Measurements from ENCODE around the gene OR4S2.

The OR4S2 gene, protein sequence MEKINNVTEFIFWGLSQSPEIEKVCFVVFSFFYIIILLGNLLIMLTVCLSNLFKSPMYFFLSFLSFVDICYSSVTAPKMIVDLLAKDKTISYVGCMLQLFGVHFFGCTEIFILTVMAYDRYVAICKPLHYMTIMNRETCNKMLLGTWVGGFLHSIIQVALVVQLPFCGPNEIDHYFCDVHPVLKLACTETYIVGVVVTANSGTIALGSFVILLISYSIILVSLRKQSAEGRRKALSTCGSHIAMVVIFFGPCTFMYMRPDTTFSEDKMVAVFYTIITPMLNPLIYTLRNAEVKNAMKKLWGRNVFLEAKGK

GRCh38 chr11:55648027-55648426 is at the start of gene OR4S2:
OR4S2 (plus strand) TSS chr11:55648327; CDS start chr11:55650904, 2,577 bp downstream.
- no peak within 1 kb of the TSS; the same call in 1 of the 2 replicates for H3K4me3 ChIP-seq (ENCODE audit: low read depth, low read length)
- no peak within 1 kb of the TSS for H3K9ac ChIP-seq (ENCODE audit: low read length)
- H3K36me3 ChIP-seq (ENCODE audit: control insufficient read depth, insufficient read depth, low read length), result no peaks in the 10 kb centered on the region
- H3K27me3 ChIP-seq (ENCODE audit: control insufficient read depth, insufficient read depth, low read length), result no peaks in the 10 kb centered on the region
- no peak within 1 kb of the TSS for H3K27ac ChIP-seq (ENCODE audit: low read depth, low read length)
- H3K9me3 ChIP-seq (ENCODE audit: control insufficient read depth, insufficient read depth, low read depth, low read length), result peaks cover 37% of the 10 kb centered on the region; the same call in 1 of the 2 replicates
- H3K4me1 ChIP-seq (ENCODE audit: control insufficient read depth, insufficient read depth, low read length), result no peaks in the 10 kb centered on the region

DNA sequence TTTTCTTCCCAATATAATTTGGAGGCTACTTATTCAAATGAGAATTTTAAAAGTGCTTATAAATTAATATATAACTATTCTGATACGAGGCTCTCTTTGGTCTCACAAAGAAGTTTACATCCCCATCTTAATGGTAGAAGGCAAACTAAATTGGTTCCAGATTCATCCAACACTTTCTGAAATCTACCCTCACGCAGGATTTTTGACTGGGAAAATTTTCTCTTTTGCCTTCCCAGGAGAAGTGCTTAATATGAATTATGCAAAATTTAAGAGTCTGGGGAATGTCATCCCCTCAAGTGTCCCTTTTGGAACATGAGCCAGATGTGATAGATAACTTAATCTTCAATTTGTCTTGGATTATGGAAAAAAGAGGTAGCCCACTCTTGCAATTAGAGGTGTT is 40.6 kb upstream of the OR4S2 start, which contains the start of gene OR4C11:
Gene OR4C11 (minus strand): TSS at position 101 of the 400 bp plus-strand sequence. CDS start 3,272 bp downstream, outside the sequence.
- H3K9me3 ChIP-seq (ENCODE audit: control insufficient read depth, insufficient read depth, low read depth, low read length), result peaks cover 39% of the 10 kb centered on the region; the same call in 1 of the 2 replicates
- H3K27me3 ChIP-seq (ENCODE audit: control insufficient read depth, insufficient read depth, low read length), result no peaks in the 10 kb centered on the region
- H3K27ac ChIP-seq (ENCODE audit: low read depth, low read length), result no peak within 1 kb of the TSS
- no peak within 1 kb of the TSS for H3K9ac ChIP-seq (ENCODE audit: low read length)
- H3K36me3 ChIP-seq (ENCODE audit: control insufficient read depth, insufficient read depth, low read length), result no peaks in the 10 kb centered on the region
- H3K4me3 ChIP-seq (ENCODE audit: low read depth, low read length), result no peak within 1 kb of the TSS
- no peaks in the 10 kb centered on the region for H3K4me1 ChIP-seq (ENCODE audit: control insufficient read depth, insufficient read depth, low read length)

DNA sequence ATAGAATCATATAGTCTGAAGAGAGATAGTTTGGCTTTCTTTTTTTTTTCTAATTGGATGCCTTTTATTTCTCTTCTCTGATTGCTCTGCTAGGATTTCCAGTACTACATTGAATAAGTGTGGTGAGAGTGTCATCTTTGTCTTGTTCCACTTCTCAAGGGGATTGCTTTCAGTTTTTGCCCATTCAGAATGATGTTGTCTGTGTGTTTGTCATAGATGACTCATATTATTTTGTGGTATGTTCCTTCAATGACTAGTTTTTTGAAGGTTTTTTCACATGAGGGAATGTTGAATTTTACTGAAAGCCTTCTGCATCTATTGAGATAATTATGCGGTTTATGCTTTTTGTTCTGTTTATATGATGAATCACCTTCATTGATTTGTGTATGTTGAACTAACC is 23.6 kb upstream of the OR4S2 start:
- H3K9me3 ChIP-seq (ENCODE audit: control insufficient read depth, insufficient read depth, low read depth, low read length), result peaks cover 20% of the 10 kb centered on the region; the same call in 1 of the 2 replicates
- no peaks in the 10 kb centered on the region for H3K4me1 ChIP-seq (ENCODE audit: control insufficient read depth, insufficient read depth, low read length)
- H3K27ac ChIP-seq (ENCODE audit: low read depth, low read length), result no peak overlapping the region
- H3K9ac ChIP-seq (ENCODE audit: low read length), result no peak overlapping the region
- H3K27me3 ChIP-seq (ENCODE audit: control insufficient read depth, insufficient read depth, low read length), result no peaks in the 10 kb centered on the region
- no peaks in the 10 kb centered on the region for H3K36me3 ChIP-seq (ENCODE audit: control insufficient read depth, insufficient read depth, low read length)
- no peak overlapping the region for H3K4me3 ChIP-seq (ENCODE audit: low read depth, low read length)

DNA sequence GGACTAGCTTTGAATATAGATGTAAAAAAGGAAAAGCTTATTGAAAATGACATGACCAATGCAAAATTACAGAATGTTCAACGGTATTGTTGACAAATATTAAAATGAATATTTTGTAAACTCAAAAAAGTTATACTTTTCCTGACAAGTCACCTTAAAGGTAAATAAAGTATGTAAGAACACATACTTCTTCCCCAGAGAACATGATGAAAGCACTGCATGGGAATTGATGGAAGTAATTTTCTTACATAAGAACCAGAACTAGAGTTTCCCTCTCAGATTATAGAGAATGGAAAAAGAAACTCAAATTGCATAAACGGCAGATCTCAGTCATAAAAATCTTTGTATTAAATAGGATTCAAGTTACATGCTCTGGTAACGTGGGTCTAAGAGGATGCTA is 13.3 kb upstream of the OR4S2 start, which contains the start of gene OR4P4:
Gene OR4P4 (plus strand): TSS at position 301 of the 400 bp plus-strand sequence.
- no peaks in the 10 kb centered on the region for H3K27me3 ChIP-seq (ENCODE audit: control insufficient read depth, insufficient read depth, low read length)
- H3K36me3 ChIP-seq (ENCODE audit: control insufficient read depth, insufficient read depth, low read length), result no peaks in the 10 kb centered on the region
- peaks cover 27% of the 10 kb centered on the region; the same call in 1 of the 2 replicates for H3K9me3 ChIP-seq (ENCODE audit: control insufficient read depth, insufficient read depth, low read depth, low read length)
- no peak within 1 kb of the TSS for H3K27ac ChIP-seq (ENCODE audit: low read depth, low read length)
- no peak within 1 kb of the TSS for H3K4me3 ChIP-seq (ENCODE audit: low read depth, low read length)
- H3K9ac ChIP-seq (ENCODE audit: low read length), result no peak within 1 kb of the TSS
- no peaks in the 10 kb centered on the region for H3K4me1 ChIP-seq (ENCODE audit: control insufficient read depth, insufficient read depth, low read length)

DNA sequence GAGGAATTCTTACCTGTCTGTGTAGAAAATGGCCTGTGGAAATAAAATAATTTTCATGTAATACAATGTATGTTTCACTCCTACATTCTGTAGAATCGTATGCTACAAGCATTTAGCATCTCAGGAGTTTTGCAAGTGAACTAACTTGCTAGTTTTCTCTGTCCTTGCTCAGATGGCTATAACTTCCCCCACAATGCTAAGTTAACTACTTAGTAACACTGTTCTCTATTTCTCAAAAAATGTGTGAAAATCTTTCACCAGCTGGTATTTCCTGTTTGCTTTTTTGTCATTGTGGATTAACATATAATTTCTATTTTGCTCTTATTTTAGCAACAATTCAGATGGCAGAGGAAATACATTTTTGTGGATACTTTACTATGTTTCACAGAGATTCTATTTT is 4.4 kb downstream of the OR4S2 start:
- Histone ChIP-seq H3K36me3 (ENCODE audit: control insufficient read depth, insufficient read depth, low read length) (no peaks in the 10 kb centered on the region), H3K9ac (ENCODE audit: low read length) (no peak overlapping the region), H3K27ac (ENCODE audit: low read depth, low read length) (no peak overlapping the region), H3K4me1 (ENCODE audit: control insufficient read depth, insufficient read depth, low read length) (no peaks in the 10 kb centered on the region), H3K4me3 (ENCODE audit: low read depth, low read length) (no peak overlapping the region), H3K9me3 (ENCODE audit: control insufficient read depth, insufficient read depth, low read depth, low read length) (peaks cover 54% of the 10 kb centered on the region; the same call in 1 of the 2 replicates), H3K27me3 (ENCODE audit: control insufficient read depth, insufficient read depth, low read length) (no peaks in the 10 kb centered on the region; the same call in 1 of the 2 replicates)

GRCh38 chr11:55655096-55655495 is 7.0 kb downstream of the OR4S2 start:
- Histone ChIP-seq H3K9me3 (ENCODE audit: control insufficient read depth, insufficient read depth, low read depth, low read length) (peaks cover 54% of the 10 kb centered on the region; the same call in 1 of the 2 replicates), H3K27ac (ENCODE audit: low read depth, low read length) (no peak overlapping the region), H3K36me3 (ENCODE audit: control insufficient read depth, insufficient read depth, low read length) (no peaks in the 10 kb centered on the region), H3K4me3 (ENCODE audit: low read depth, low read length) (no peak overlapping the region), H3K9ac (ENCODE audit: low read length) (no peak overlapping the region), H3K4me1 (ENCODE audit: control insufficient read depth, insufficient read depth, low read length) (no peaks in the 10 kb centered on the region), H3K27me3 (ENCODE audit: control insufficient read depth, insufficient read depth, low read length) (no peaks in the 10 kb centered on the region; the same call in 1 of the 2 replicates)

DNA sequence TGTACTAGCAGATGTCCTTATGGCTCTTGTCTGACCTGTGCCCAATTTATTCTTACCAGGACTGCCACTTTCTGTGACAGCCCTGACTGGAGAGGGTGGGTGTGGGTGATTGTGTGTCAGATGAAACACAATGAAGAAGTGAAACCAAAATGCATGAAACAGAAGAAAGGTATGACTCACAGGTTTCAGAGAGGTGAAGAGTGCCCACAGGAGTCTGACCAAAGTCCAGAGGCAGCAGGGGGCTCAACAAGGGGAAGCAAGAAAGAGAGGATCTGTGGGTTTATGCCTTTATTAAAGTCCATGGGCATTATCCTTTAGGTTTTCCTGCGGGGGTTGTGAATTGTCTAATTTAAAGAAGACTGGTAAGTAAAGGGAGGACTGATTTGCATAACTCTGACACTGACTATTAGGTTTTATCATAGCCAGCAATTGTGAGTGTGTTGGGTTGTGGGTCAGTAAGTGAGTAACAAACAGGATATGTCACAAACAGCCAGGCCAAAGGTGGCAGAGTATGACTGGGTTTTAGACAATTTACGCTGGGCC is 10.0 kb downstream of the OR4S2 start:
- Histone ChIP-seq H3K36me3 (ENCODE audit: control insufficient read depth, insufficient read depth, low read length) (no peaks in the 10 kb centered on the region), H3K9ac (ENCODE audit: low read length) (no peak overlapping the region), H3K4me1 (ENCODE audit: control insufficient read depth, insufficient read depth, low read length) (no peaks in the 10 kb centered on the region), H3K4me3 (ENCODE audit: low read depth, low read length) (no peak overlapping the region), H3K9me3 (ENCODE audit: control insufficient read depth, insufficient read depth, low read depth, low read length) (peaks cover 54% of the 10 kb centered on the region; the same call in 1 of the 2 replicates), H3K27ac (ENCODE audit: low read depth, low read length) (no peak overlapping the region), H3K27me3 (ENCODE audit: control insufficient read depth, insufficient read depth, low read length) (no peaks in the 10 kb centered on the region; the same call in 1 of the 2 replicates)

- Histone ChIP-seq H3K9ac (ENCODE audit: low read length) (no peak overlapping the region), H3K4me3 (ENCODE audit: low read depth, low read length) (no peak overlapping the region), H3K36me3 (ENCODE audit: control insufficient read depth, insufficient read depth, low read length) (no peaks in the 10 kb centered on the region), H3K4me1 (ENCODE audit: control insufficient read depth, insufficient read depth, low read length) (no peaks in the 10 kb centered on the region), H3K9me3 (ENCODE audit: control insufficient read depth, insufficient read depth, low read depth, low read length) (peaks cover 54% of the 10 kb centered on the region; the same call in 1 of the 2 replicates), H3K27me3 (ENCODE audit: control insufficient read depth, insufficient read depth, low read length) (no peaks in the 10 kb centered on the region; the same call in 1 of the 2 replicates), H3K27ac (ENCODE audit: low read depth, low read length) (no peak overlapping the region)
These were observed 10.5 kb downstream of the OR4S2 start for GRCh38 chr11:55658608-55659007.

DNA sequence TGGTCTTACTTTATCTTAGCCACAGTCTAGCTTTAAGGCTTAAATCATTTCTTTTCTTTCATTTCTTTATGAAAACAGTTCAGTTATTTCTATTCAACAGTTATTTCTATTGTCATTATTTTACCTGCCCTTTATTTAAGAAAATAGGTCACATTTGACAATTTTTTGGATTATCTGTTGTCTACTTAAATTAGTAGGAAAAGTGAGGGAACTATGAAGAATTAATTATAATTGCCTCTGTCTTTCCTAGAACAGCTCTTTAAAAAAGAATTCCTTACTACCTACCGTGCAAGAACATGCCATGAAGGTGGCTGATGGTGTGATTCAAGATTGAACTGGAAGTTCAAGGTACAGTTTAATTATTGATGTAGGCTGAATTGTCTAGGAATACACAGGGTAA is 13.8 kb downstream of the OR4S2 start, which contains the start of gene OR4C6:
Gene OR4C6 (plus strand): TSS at position 301 of the 400 bp plus-strand sequence. CDS start 2,966 bp downstream, outside the sequence.
- Histone ChIP-seq H3K27ac (ENCODE audit: low read depth, low read length) (no peak within 1 kb of the TSS), H3K9ac (ENCODE audit: low read length) (no peak within 1 kb of the TSS), H3K27me3 (ENCODE audit: control insufficient read depth, insufficient read depth, low read length) (no peaks in the 10 kb centered on the region; the same call in 1 of the 2 replicates), H3K9me3 (ENCODE audit: control insufficient read depth, insufficient read depth, low read depth, low read length) (peaks cover 45% of the 10 kb centered on the region; the same call in 1 of the 2 replicates), H3K4me1 (ENCODE audit: control insufficient read depth, insufficient read depth, low read length) (no peaks in the 10 kb centered on the region), H3K4me3 (ENCODE audit: low read depth, low read length) (no peak within 1 kb of the TSS), H3K36me3 (ENCODE audit: control insufficient read depth, insufficient read depth, low read length) (no peaks in the 10 kb centered on the region)

DNA sequence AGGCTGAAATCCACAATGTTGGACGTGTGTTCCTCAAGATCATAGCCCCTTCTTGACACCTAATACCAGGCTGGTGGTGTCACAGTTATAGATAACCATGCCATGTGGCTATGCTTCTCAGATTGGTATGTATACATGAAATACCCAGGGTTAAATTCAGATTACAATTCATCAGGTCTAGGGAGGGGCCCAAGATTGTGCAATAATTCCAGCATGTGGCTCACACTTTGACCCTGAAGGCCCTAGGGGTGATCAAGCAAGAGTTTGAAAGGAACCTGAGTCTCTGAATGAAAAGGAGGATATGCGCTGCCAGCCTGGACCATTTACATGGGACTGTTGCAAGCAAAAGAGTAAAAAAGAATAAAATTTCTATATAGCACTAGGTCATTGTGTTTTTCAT is 21.2 kb downstream of the OR4S2 start:
- Histone ChIP-seq H3K4me3 (ENCODE audit: low read depth, low read length) (no peak overlapping the region), H3K27ac (ENCODE audit: low read depth, low read length) (no peak overlapping the region), H3K9ac (ENCODE audit: low read length) (no peak overlapping the region), H3K4me1 (ENCODE audit: control insufficient read depth, insufficient read depth, low read length) (no peaks in the 10 kb centered on the region), H3K9me3 (ENCODE audit: control insufficient read depth, insufficient read depth, low read depth, low read length) (peaks cover 46% of the 10 kb centered on the region; the same call in 1 of the 2 replicates), H3K27me3 (ENCODE audit: control insufficient read depth, insufficient read depth, low read length) (no peaks in the 10 kb centered on the region; the same call in 1 of the 2 replicates), H3K36me3 (ENCODE audit: control insufficient read depth, insufficient read depth, low read length) (no peaks in the 10 kb centered on the region)

DNA sequence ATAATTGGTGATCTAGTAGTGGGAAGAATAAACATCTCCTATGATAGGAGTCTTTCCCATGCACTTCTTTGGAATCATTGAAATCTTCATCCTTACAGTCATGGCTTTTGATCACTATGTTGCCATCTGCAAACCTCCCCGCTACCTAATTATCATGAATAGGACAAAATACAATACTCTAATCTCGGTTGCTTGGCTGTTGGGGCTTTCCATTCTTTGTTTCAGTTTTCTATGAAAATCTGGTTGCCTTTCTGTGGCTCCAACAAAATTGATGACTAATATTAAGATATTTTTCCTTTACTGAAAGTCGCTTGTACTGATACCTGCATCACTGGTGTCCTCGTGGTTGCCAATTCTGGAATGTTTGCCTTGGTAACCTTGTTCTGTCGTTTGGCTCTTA is 25.7 kb downstream of the OR4S2 start:
- Histone ChIP-seq H3K27me3 (ENCODE audit: control insufficient read depth, insufficient read depth, low read length) (no peaks in the 10 kb centered on the region; the same call in 1 of the 2 replicates), H3K9me3 (ENCODE audit: control insufficient read depth, insufficient read depth, low read depth, low read length) (peaks cover 39% of the 10 kb centered on the region; the same call in 1 of the 2 replicates), H3K4me1 (ENCODE audit: control insufficient read depth, insufficient read depth, low read length) (no peaks in the 10 kb centered on the region), H3K4me3 (ENCODE audit: low read depth, low read length) (no peak overlapping the region), H3K9ac (ENCODE audit: low read length) (no peak overlapping the region), H3K27ac (ENCODE audit: low read depth, low read length) (no peak overlapping the region), H3K36me3 (ENCODE audit: control insufficient read depth, insufficient read depth, low read length) (no peaks in the 10 kb centered on the region)
